Liver (tissue), 3 donors: ENCODE results near the gene ODAD2.

ENCODE experiments used
- CTCF ChIP-seq: fragments of 150-350 bp; IDR thresholded peaks from 2 replicates; pipeline ENCODE4 v1.5.1; 2017; ENCODE audit warnings: improper control_type of control experiment, low read depth, low read length; ENCODE audit not compliant: missing input control
- MAX ChIP-seq: IDR thresholded peaks from 2 replicates; pipeline ENCODE4 v1.6.1; 2016; ENCODE audit warnings: antibody characterized with exemption
- RAD21 ChIP-seq, 2 donors: IDR thresholded peaks; 2 replicates each; pipeline ENCODE4 v1.6.1; 2016; ENCODE audit warnings: antibody characterized with exemption in 2 of 2, mild to moderate bottlenecking in 2 of 2
- donor health status: healthy.
- donor health status: healthy.

GRCh38 chr10:27838361-27838760 is 160.5 kb downstream of the ODAD2 start:
- TF ChIP-seq RAD21 (IDR thresholded peaks at IDR 0.05) (no peak), CTCF (no peak), MAX (no peak)
